CD1c-positive myeloid dendritic cell (primary cell): ENCODE results near the gene RNU6-8.

Experiments used
- DNase-seq: peaks from one replicate; pipeline ENCODE4 v3.0.0-alpha.2; 2016; ENCODE audit errors: extremely low spot score

Gene RNU6-8

GRCh38 chr14:32205554-32205953 lies 2.5 kb upstream of the RNU6-8 start:
- no peak for DNase-seq

- no peak for DNase-seq
Measured at GRCh38 chr14:32203928-32204357, 874 bp upstream of the RNU6-8 start.

- DNase-seq, result no peak
Measured at GRCh38 chr14:32202491-32202997, 525 bp downstream of the RNU6-8 start.

GRCh38 chr14:32201816-32202490 lies 1.1 kb downstream of the RNU6-8 start, which contains the start of gene RNU6-7:
TSS of gene RNU6-7 (plus strand) at chr14:32202045.
- no peak for DNase-seq

- peak; percentile 41 for DNase-seq
Measured at GRCh38 chr14:32201193-32201815, 1.8 kb downstream of the RNU6-8 start.

- peak; percentile 64 for DNase-seq
Measured at GRCh38 chr14:32200368-32201192, 2.5 kb downstream of the RNU6-8 start.

GRCh38 chr14:32197919-32198318 lies 5.2 kb downstream of the RNU6-8 start:
- no peak for DNase-seq

- peak; percentile 50 for DNase-seq
Measured at GRCh38 chr14:32195636-32196035, 7.4 kb downstream of the RNU6-8 start.

GRCh38 chr14:32193532-32193931 lies 9.5 kb downstream of the RNU6-8 start:
- no peak for DNase-seq

GRCh38 chr14:32192712-32193373 lies 10.2 kb downstream of the RNU6-8 start:
- no peak for DNase-seq

GRCh38 chr14:32190673-32191072 lies 12.4 kb downstream of the RNU6-8 start:
- peak; percentile 2 for DNase-seq

- DNase-seq, result no peak
Measured at GRCh38 chr14:32189811-32190210, 13.3 kb downstream of the RNU6-8 start.

GRCh38 chr14:32186248-32186647 lies 16.8 kb downstream of the RNU6-8 start:
- DNase-seq, result no peak

GRCh38 chr14:32185097-32185496 lies 18.0 kb downstream of the RNU6-8 start:
- no peak for DNase-seq

- no peak for DNase-seq
Measured at GRCh38 chr14:32183151-32184058, 19.7 kb downstream of the RNU6-8 start.

GRCh38 chr14:32171469-32171868 lies 31.6 kb downstream of the RNU6-8 start:
- no peak for DNase-seq

GRCh38 chr14:32169191-32169590 lies 33.9 kb downstream of the RNU6-8 start:
- no peak for DNase-seq

GRCh38 chr14:32167907-32168306 lies 35.2 kb downstream of the RNU6-8 start:
- no peak for DNase-seq

GRCh38 chr14:32166924-32167323 lies 36.1 kb downstream of the RNU6-8 start:
- no peak for DNase-seq

GRCh38 chr14:32166029-32166428 lies 37.0 kb downstream of the RNU6-8 start:
- no peak for DNase-seq
